CD4-positive, alpha-beta T cell treated with Interleukin-15 for 4 hours (primary cell): ENCODE results near the gene BCL7A.
"Not testable (repeated sequence)": the region's sequence is repeated elsewhere in the genome, so short reads cannot be mapped to it uniquely, and the experiment has no call there.

ENCODE experiments used
- DNase-seq: peaks from one replicate; pipeline ENCODE4 v3.0.0-alpha.2; 2020; ENCODE audit warnings: low spot score

BCL7A gene

DNA sequence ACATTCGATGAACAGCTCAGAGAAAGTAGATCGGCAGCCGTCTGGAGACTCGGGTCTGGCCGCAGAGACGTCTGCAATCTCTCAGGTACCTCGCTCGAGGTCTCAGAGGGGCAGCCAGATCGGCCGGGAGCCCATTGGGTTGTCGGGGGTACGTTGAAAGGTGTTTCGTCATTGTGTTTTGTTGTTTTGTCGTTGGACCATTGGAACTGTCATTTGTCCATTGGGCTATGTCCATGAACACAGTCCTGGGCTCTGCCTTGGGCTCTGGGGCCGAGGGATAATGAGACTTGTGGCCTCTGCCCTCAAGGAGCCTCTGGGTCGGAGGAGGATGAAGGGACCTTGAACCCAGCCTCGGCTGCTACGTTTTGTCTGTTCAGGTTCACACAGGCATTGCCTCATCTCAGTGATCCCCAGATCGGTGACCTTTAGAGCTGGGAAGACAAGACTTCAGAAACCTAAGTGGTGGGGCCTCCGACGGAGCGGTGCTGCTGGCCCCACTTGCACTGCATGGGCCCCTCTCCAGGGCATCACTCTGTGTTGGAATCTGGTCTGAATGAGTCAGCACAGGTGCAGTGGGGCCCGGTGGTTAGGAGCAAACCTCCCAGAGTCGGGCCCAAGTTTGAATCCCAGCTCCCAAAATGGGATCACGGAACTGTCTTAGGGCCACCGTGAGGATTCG is 33.3 kb downstream of the BCL7A start:
- DNase-seq: no peak

DNA sequence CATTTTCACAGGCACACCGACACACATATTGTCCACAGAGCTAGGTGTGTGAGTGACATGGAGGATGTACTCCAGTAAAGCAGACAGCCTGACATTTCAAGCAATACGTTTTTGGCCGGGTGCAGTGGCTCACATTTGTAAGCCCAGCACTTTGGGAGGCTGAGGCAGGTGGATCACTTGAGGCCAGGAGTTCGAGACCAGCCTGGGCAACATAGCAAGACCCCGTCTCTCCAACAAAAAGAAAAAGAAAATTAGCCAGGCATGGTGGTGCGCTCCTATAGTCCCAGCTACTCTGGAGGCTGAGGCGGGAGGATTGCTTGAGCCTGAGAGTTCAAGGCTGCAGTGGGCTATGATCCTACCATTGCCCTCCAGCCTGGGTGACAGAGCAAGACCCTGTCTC is 34.7 kb downstream of the BCL7A start:
- DNase-seq: not testable (repeated sequence)

DNA sequence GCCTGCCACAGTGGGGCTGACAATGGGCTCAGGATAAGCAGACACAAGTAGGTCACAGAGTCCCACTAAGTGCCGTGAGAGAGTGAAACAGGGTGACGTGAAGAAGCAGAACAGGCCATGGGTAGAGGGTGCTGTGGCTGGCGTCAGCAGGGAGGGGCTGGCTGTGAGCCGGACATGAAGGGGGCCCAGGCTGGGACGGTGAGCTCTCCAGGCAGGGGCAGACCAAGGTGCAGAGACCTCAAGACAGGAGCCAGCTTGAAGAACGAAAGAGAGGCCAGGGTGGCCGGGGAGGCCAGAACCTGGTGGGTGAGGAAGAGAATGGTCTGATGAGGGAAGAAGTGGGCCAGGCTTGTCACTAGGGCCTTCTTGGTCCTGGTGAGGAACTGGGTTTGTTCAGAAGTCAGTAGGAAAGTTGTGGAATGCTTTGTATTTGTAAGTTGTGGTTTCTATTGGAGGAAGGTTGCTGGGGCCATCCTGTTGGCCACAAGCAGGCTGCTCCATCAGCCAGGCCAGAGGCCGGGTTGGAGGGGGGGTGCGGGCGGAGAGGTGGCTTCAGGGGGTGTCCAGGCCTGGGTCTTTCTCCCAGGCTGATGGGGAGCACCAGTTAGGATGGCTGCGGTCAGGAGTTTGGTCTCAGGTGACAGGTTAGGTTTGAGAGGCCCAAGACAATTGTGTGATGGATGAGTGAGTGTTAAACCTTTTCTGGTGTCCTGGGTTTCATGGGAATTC is 35.5 kb downstream of the BCL7A start:
- no peak for DNase-seq

DNA sequence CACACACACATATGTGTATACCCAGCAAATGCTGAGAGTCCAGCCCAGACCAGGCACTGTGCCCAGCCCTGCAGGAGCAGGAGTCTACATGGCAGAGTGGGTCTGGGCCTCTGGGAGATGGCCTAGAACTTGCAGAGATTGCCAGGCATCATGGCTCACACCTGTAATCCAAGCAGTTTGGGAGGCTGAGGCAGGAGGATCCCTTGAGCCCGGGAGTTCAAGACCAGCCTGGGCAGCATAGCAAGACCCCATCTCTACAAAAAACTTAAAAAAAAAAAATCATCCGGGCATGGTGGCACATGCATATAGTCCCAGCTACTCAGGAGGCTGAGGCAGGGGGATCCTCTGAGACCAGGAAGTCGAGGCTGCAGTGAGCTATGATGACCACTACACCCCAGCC is 36.1 kb downstream of the BCL7A start:
- no peak for DNase-seq

DNA sequence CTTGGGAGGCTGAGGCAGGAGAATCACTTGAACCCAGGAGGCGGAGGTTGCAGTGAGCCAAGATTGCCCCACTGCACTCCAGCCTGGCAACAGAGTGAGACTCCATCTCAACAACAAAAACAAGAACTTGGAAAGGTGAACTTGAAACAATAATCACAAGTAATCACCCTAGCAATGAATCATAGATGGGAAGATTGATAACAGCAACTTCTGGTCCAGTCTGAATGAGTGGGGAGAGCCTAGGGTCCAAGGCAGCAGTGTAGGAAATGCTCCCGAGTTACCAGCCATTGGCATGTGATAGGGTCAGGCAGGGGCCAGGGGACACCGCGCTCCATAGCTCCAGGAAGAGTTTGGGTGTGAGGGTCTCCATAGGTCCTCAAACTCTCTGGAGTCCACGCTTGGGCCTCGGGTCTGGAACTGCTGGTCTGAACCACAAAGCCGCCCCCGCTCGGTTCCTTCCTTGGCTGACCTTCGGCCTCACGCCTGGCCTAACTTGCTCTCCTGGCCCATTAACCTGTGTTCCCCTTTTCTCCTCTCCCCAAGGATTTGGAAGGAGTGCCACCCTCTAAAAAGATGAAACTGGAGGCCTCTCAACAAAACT is 37.0 kb downstream of the BCL7A start:
- no peak for DNase-seq

DNA sequence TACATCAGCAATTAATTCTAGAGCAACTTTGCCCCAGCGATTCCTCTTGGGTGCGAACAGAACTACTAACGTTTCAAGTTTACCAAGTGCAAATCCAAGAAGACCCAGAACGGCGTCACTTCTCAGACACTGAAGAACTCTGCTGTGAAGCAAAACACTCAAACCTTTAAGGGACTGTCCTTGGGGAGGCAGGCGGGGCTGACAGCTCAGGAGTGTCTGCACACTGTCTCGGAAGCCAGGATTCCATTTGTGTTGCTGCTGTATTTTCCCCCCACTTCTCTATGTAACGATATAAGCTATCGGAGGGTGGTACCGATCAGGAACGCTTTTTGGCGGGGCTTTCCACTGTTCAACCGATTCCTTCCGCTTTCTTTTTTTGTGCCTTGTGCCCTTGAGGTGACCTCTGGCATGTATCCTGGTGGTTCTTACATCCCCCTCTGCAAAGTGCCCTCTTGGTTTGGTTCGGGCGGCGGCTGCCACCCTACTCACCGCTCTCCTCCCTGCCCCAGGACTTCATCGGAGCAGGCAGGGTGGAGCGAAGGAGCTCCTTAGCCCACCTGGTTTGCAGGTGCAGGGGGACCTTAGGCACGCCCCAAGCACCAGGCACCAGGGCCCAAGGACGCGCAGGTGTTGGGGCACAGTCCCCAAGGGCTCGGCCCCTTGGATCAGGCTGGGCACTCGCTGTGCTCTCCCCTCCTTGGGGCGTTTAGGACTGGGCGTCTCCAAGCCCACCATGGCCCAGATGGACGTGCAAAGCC is 37.7 kb downstream of the BCL7A start:
- no peak for DNase-seq

DNA sequence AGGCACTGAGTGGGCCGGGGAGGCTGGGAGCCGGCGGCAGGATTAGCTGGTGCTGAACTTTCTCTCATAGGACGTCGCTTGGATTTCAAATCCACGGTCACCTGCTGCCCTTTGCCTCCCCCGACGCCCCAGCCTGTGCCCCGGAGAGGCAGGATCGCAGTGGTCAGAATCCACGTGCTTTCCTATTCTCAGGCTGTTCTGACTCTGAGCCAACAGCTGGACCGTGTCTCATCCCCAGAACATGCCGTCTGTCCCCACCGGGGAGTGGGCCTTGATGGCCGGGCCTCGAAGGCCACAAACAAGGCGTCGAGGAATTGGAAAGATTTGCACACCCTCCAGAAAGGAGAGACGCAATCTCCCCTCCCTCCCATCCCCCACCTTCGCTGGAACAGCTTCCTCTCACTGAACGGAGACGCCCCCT is 38.4 kb downstream of the BCL7A start:
- no peak for DNase-seq

DNA sequence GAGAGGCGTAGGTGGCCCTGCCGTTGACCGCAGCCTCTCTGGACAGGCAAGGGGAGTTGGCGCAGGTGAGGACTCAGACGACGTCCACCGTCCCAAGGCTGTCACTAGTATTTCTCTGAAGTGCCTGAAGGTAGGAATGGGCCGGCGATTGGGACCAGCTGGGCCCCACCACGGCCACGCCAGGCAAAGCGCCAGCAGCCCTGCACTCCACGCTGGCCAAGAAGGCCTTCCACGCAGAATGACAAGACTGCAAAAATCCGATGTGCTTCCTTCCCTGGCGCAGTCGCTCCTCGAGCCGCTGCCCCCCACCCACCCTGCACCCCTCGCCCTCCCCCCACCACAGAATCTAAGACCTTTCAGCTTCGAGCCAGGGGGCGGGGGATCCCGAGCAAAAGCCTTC is 39.6 kb downstream of the BCL7A start:
- DNase-seq: no peak

DNA sequence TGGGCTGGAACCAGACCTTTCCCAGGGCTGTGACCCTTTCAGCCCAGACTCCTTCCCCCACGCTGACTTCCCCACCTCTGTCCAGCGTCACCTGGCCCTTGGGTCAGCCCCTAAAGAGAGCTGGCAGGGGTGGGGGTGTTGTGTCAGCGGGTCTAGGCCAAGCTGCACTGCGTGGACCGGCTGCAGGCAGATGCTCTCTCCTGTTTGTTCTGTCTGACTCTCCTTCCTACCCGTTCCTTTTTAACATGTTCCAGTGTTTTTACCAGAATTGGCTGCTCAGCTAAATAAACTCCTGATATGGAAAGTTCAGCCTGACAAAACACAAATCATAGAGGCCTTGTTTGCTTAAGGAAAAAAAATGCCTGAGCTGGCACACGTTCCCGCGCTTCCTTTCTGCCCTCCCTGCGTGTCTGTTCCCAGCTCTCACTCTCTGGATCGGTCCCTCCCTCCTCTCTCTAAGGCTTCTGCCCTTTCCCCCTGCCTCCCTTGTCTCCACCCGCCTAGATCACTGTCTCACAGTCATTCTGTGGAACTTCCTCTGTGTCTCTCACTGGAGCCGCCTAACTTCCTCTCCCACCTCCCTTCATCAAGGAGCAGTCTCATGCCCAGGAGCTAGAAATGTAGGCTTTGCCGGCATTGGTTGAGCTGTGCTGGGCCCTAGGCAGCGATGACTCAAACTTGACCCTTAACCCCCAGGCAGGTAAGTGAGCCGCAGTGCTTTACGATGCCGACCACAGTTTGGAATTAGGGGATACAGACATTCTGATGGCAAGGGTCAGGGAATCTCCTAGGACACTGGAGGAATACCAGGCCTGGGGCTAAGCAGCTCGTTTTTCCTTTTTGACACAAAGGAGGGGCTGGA is 41.4 kb downstream of the BCL7A start:
- DNase-seq: no peak

DNA sequence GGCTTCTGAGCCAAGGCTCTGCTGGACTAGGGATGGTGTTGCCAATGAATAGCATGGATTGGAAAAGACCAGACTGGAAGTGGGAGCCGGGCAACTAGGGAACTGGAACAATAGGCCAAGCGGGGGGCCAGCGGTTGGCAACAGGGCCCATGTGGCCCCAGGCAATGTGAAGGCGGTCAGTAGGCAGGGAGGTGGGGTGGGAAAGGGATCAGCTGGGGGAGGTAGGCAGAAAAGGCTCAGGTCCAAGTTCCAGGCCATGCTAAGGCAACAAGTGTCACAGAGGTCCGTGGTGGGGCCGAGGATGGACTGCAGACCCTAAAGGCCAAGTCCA is 42.0 kb downstream of the BCL7A start:
- DNase-seq: no peak

DNA sequence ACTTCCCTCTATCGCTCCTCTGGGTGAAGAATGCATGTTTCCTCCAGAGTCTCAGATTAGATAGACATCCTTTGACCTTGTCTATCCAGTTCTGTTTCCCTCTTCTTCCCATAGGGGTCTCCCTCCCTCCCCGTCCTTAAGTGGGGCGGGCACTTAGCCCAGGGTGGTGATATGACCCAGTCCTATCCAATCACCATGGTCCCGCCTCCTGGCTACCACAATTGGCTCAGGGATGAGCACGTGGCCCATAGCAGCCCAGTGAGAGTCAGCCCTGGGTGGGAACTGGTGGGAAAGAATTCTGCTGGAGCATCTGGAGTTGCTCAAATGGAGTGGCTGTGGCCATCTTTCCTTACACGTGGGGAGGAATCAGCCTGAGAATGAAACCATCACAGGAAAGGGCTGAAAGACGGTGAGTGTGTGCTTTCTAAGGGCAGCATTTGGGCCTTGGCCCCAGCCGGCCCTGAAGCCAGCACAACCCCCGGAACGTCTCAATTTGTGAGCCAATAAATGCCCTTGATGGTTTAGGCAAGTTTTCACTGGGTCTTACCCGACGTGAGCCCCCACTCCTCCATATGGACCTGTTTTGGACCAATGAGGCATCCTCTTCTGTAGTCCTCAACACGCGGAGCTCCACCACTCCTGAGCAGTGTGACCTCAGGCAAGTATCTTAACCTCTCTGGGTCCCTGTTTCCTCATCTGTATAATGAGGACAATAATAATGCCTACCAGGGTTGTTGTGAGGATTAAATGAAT is 42.5 kb downstream of the BCL7A start:
- no peak for DNase-seq

DNA sequence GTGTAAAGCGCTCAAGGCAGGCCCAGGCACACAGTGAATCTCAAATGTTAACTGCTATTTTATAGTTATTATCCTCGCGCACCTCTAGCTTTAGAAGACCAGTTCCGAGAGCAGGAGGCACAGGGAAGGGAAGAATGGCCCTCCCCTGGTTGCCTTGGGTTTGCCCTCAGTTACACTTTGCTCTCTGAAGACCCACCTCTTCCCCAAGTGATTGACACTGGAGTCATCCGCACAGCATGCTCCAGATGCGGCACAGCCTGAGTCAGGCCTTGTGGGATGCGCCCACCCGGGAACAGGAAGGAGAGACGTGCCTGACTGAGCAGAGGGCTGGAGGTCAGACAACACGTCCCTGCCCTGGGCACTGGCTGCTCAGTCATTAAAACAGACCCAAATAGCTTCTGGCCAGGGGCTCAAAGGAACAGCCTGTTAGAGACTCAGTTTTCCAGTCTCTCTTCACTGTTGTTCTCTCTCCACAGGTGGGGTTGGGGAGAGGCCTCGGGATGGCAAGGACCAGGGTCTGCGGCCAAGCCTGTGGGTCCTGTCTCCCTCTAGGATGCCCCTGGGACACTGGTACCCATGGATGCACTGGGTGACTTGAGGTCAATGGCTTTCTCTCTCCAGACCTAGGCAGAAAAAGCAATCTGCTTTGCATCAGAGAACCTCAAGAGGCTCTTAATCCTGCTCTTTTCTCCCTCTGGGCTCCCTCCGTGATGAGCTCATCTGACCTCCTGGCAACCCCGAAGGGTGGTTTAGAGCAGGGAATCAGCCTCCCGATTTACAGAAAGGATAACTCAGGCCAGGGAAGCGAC is 43.3 kb downstream of the BCL7A start:
- DNase-seq: no peak

DNA sequence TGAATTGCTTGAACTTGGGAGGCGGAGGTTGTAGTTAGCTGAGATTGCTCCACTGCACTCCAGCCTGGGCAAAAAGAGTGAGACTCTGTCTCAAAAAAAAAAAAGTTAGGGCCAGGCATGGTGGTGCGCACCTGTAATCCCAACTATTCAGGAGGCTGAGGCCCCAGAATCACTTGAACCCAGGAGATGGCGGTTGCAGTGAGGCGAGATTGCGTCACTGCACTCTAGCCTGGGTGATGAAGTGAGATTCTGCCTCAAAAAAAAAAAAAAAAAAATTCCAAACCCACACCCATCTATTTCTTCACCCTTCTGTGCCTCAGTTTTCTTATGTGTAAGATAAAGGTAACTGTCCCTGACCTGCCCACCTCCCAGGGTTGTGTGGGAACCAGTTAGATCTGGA is 45.9 kb downstream of the BCL7A start:
- DNase-seq: no peak

DNA sequence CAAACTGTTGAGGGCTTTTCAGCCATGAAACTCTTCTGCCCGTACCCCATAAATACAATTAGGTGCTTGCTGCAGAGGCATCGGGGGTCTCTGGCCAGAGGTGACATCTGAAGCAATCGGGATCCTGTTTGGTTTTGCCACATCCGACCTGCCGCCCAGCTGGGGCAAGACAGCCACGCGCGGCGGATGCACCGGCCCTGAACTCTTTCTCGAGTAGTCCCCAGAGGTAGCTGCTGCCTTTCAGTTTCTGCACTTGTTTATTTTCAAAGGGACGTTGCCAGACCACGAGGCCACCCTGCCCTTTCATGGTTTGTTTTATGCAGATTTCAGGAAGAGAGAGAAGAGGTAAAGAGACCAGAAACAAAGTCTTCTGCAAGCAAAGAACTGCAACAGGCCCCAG is 46.3 kb downstream of the BCL7A start:
- DNase-seq: peak; percentile 20

DNA sequence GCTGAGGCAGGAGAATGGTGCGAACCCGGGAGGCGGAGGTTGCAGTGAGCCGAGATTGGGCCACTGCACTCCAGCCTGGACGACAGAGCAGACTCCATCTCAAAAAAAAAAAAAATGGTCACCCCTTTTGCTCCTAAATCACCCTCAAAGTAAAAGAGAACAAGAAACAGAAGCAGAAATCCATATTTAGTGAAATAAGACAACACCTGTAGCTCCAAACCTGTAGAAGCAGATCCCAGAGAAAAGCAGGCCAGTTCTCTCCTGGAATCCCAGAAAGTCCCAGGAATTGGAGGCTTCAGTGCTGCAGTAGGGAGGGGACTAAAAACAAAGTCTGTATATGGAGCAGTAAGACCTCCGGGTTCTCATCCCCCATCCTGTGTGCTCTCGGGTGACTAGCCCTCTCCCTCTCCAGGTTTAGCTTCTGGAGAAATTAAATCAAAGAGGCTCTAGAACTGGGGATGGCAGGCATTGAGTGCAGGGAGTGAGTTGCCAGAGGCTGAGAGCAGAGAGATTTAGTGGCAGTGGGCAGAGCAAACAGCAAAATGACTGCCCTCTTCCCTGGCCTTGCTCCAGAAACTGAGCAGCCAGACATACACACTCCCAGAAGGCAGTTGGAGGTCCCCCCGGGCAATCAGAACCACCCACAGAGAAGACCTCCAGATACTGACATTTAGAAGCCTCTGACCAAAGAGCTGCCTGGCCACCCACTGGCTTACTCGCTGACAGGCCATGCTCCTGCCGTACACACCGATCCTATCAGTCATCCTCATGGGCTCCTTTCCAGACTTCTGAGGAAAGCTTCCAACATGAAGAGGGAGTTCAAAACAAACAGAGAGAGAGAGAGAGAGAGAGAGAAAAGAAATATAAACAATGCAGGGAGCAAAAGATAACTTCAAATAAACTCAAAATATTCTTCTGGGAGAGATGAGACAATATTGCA is 50.6 kb downstream of the BCL7A start:
- DNase-seq: no peak

DNA sequence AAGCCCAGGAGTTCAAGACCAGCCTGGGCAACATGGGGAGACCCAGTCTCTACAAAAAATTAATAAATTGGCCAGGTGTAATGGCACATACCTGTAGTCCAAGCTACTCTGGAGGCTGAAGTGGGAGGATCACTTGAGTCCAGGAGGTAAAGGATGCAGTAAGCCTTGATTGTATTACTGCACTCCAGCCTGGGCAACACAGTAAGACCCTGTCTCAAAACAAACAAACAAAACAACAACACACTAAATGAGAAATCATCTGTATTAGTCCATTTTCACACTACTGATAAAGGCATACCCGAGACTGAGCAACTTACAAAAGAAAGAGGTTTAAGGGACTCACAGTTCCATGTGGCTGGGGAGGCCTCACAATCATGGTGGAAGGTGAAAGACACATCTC is 52.1 kb downstream of the BCL7A start:
- no peak for DNase-seq

DNA sequence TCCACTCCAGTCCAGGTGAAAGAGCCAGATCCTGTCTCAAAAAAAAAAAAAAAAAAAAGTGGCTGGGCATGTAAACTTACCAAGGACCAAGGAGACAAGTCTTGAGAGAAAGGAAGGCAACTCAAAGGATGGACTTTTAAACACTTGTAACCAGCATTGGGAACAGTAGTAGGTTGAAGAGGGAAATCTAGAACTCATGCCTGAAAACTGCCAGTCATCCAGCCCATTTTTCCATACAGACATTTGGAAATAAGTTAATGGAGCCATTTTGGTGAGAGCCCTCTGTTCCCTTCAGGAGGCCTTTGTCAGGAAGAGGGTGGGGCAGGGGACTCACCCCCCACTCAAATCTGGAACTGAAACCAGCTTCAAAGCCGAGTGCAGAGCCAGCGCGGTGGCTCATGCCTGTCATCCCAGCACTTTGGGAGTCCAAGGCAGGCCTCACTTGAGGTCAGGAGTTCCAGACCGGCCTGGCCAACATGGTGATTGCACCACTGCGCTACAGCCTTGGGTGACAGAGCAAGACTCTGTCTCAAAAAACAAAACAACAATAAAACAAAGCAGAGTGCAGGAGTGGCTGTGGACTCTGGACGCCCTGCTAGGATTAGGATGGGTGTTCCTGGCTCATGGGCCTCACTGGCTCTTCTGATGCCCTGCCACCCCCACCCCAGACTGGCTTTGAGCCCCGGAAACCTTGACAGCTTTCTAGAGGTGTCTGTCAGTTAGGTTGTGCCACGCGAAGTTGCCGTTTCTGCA is 55.2 kb downstream of the BCL7A start:
- DNase-seq: no peak
